IMR-90 (cell line): ENCODE data around the gene LHFPL3. TPM values are rescaled to one million over a fixed set of nuclear protein-coding genes. Genes with fewer than 3 reads are reported as not detected.

ENCODE experiments used
- ATAC-seq: fragments of 200-7000 bp; cut with Tn5 transposase; 2 replicates; pipeline ENCODE4 v1.9.1; 2020; ENCODE audit warnings: low read depth, mild to moderate bottlenecking, moderate library complexity
- BruUV-seq: library from RNA; stranded (reverse); fragments of 400-500 nt; replicated peaks from 2 replicates; lab custom pipeline; 2021; lab: Mats Ljungman, UMichigan
- CTCF ChIA-PET: fragments of 300-600 bp; formaldehyde crosslinking; extraction: SDS; loops from one replicate; lab custom pipeline; 2021; ENCODE audit warnings: antibody characterized with exemption; lab: Yijun Ruan, JAX
- POLR2A ChIA-PET: fragments of 300-600 bp; sonication (Branson Sonifier 250); formaldehyde crosslinking; loops from one replicate; lab custom pipeline; 2022; ENCODE audit warnings: antibody characterized with exemption; ENCODE audit not compliant: unreplicated experiment; lab: Charles Lee
- DNase-seq: peaks from one replicate; pipeline ENCODE4 v3.0.0; 2013
- H2AFZ ChIP-seq: replicated peaks from 2 replicates; pipeline ENCODE3; 2013; ENCODE audit warnings: low read length, mild to moderate bottlenecking; ENCODE audit not compliant: poor library complexity
- H2AK5ac ChIP-seq: 2 replicates; pipeline ENCODE4 v1.6.1; 2013; ENCODE audit warnings: low read depth, low read length, inconsistent platforms
- H2AK9ac ChIP-seq: replicated peaks from 2 replicates; pipeline ENCODE3; 2013; ENCODE audit warnings: mild to moderate bottlenecking, low read depth, low read length, moderate library complexity; ENCODE audit not compliant: poor library complexity
- H2BK120ac ChIP-seq: 2 replicates; pipeline ENCODE4 v1.6.1; 2013; ENCODE audit warnings: low read depth, low read length, inconsistent platforms
- H2BK15ac ChIP-seq: 3 replicates; pipeline ENCODE4 v1.6.1; 2013; ENCODE audit warnings: low read depth, low read length, inconsistent platforms
- H2BK20ac ChIP-seq: 2 replicates; pipeline ENCODE4 v1.6.1; 2013; ENCODE audit warnings: low read depth, mild to moderate bottlenecking, inconsistent platforms, low read length, moderate library complexity
- H2BK5ac ChIP-seq: 2 replicates; pipeline ENCODE4 v1.6.1; 2013; ENCODE audit warnings: mild to moderate bottlenecking, low read depth, low read length, inconsistent platforms; ENCODE audit not compliant: poor library complexity, severe bottlenecking
- H3K14ac ChIP-seq: replicated peaks from 2 replicates; pipeline ENCODE4 v1.6.1; 2013; ENCODE audit warnings: low read depth, low read length, inconsistent platforms
- H3K18ac ChIP-seq: 2 replicates; pipeline ENCODE4 v1.6.1; 2013; ENCODE audit warnings: low read depth, low read length, control low read depth
- H3K23ac ChIP-seq: 2 replicates; pipeline ENCODE4 v1.6.1; 2013; ENCODE audit warnings: low read depth, low read length, inconsistent platforms
- H3K27ac ChIP-seq: 2 replicates; pipeline ENCODE4 v1.5.1; 2013; ENCODE audit warnings: mild to moderate bottlenecking, control low read depth, low read length; ENCODE audit not compliant: insufficient read depth
- H3K27me3 ChIP-seq: 2 replicates; pipeline ENCODE4 v1.6.1; 2013; ENCODE audit warnings: low read length; ENCODE audit not compliant: control insufficient read depth, insufficient read depth
- H3K36me3 ChIP-seq: 2 replicates; pipeline ENCODE4 v1.6.1; 2013; ENCODE audit warnings: low read length, mixed read lengths; ENCODE audit not compliant: control insufficient read depth, insufficient read depth
- H3K4ac ChIP-seq: 2 replicates; pipeline ENCODE4 v1.6.1; 2013; ENCODE audit warnings: low read depth, low read length, inconsistent platforms
- H3K4me1 ChIP-seq: 2 replicates; pipeline ENCODE4 v1.6.1; 2013; ENCODE audit warnings: low read length, mixed read lengths; ENCODE audit not compliant: control insufficient read depth, insufficient read depth
- H3K4me2 ChIP-seq: 2 replicates; pipeline ENCODE4 v1.6.1; 2013; ENCODE audit warnings: low read depth, mild to moderate bottlenecking, control low read depth, low read length, moderate library complexity
- H3K4me3 ChIP-seq: 2 replicates; pipeline ENCODE4 v1.5.1; 2013; ENCODE audit warnings: low read depth, mild to moderate bottlenecking, control low read depth, low read length, moderate library complexity; ENCODE audit not compliant: insufficient read depth
- H3K56ac ChIP-seq: 2 replicates; pipeline ENCODE4 v1.6.1; 2013; ENCODE audit warnings: low read length, inconsistent platforms; ENCODE audit not compliant: insufficient read depth; ENCODE audit errors: extremely low read depth
- H3K79me1 ChIP-seq, 2 experiments: 2 replicates each; pipeline ENCODE4 v1.6.1; 2013; ENCODE audit warnings: low read length in 2 of 2, inconsistent platforms in 1 of 2, low read depth in 1 of 2
- H3K9ac ChIP-seq: 2 replicates; pipeline ENCODE4 v1.6.1; 2013; ENCODE audit warnings: low read depth, low read length, control low read depth
- H3K9me1 ChIP-seq: 2 replicates; pipeline ENCODE4 v1.6.1; 2013; ENCODE audit warnings: low read length, inconsistent platforms; ENCODE audit not compliant: insufficient read depth
- H3K9me3 ChIP-seq: 2 replicates; pipeline ENCODE4 v1.6.1; 2013; ENCODE audit warnings: low read length; ENCODE audit not compliant: control insufficient read depth, insufficient read depth
- H4K20me1 ChIP-seq: 2 replicates; pipeline ENCODE4 v1.6.1; 2013; ENCODE audit warnings: low read length, inconsistent platforms; ENCODE audit not compliant: insufficient read depth
- H4K5ac ChIP-seq: 2 replicates; pipeline ENCODE4 v1.6.1; 2013; ENCODE audit warnings: mild to moderate bottlenecking, low read depth, low read length, control low read depth
- H4K8ac ChIP-seq, 2 experiments: 2 replicates each; pipeline ENCODE4 v1.6.1; 2013; ENCODE audit warnings: low read depth in 2 of 2, low read length in 2 of 2, control low read depth in 1 of 2, inconsistent platforms in 1 of 2
- H4K91ac ChIP-seq: 2 replicates; pipeline ENCODE4 v1.6.1; 2013; ENCODE audit warnings: low read depth, low read length, inconsistent platforms; ENCODE audit not compliant: insufficient read depth
- BHLHE40 ChIP-seq: fragments of 150-350 bp; IDR thresholded peaks from 2 replicates; pipeline ENCODE4 v1.6.1; 2016; ENCODE audit warnings: mild to moderate bottlenecking, low read depth, low read length
- CEBPB ChIP-seq: IDR thresholded peaks from 2 replicates; pipeline ENCODE4 v1.6.1; 2012; ENCODE audit warnings: low read depth, low read length, improper control_type of control experiment
- CHD1 ChIP-seq: IDR thresholded peaks from 2 replicates; pipeline ENCODE4 v1.6.1; 2012; ENCODE audit warnings: low read depth, low read length, improper control_type of control experiment
- ELK1 ChIP-seq: fragments of 150-350 bp; IDR thresholded peaks from 2 replicates; pipeline ENCODE4 v1.6.1; 2016; ENCODE audit warnings: low read depth, mild to moderate bottlenecking, low read length, moderate library complexity, borderline replicate concordance
- FOS ChIP-seq: fragments of 150-350 bp; IDR thresholded peaks from 2 replicates; pipeline ENCODE4 v1.6.1; 2016; ENCODE audit warnings: low read depth, low read length
- MAFK ChIP-seq: IDR thresholded peaks from 2 replicates; pipeline ENCODE4 v1.6.1; 2012; ENCODE audit warnings: low read depth, low read length, improper control_type of control experiment
- MAZ ChIP-seq: IDR thresholded peaks from 2 replicates; pipeline ENCODE4 v1.6.1; 2012; ENCODE audit warnings: low read depth, mild to moderate bottlenecking, low read length, improper control_type of control experiment, moderate library complexity, borderline replicate concordance
- MXI1 ChIP-seq: IDR thresholded peaks from 2 replicates; pipeline ENCODE4 v1.6.1; 2012; ENCODE audit warnings: low read depth, mild to moderate bottlenecking, low read length, moderate library complexity, borderline replicate concordance
- NFE2L2 ChIP-seq: fragments of 150-350 bp; IDR thresholded peaks from 2 replicates; pipeline ENCODE4 v1.6.1; 2016; ENCODE audit warnings: low read depth, mild to moderate bottlenecking, low read length
- POLR2A ChIP-seq: IDR thresholded peaks from 2 replicates; pipeline ENCODE4 v1.6.1; 2012; ENCODE audit warnings: mild to moderate bottlenecking, low read depth, low read length
- RAD21 ChIP-seq: IDR thresholded peaks from 2 replicates; pipeline ENCODE4 v1.6.1; 2012; ENCODE audit warnings: low read length, improper control_type of control experiment
- RCOR1 ChIP-seq: IDR thresholded peaks from 2 replicates; pipeline ENCODE4 v1.6.1; 2012; ENCODE audit warnings: mild to moderate bottlenecking, low read length, improper control_type of control experiment; ENCODE audit not compliant: insufficient replicate concordance
- RFX5 ChIP-seq: IDR thresholded peaks from 2 replicates; pipeline ENCODE4 v1.8.0; 2012; ENCODE audit warnings: low read depth, mild to moderate bottlenecking, low read length, moderate library complexity
- SMC3 ChIP-seq: fragments of 150-350 bp; IDR thresholded peaks from 2 replicates; pipeline ENCODE4 v1.6.1; 2016; ENCODE audit warnings: low read depth, mild to moderate bottlenecking, antibody characterized with exemption, low read length, moderate library complexity
- USF2 ChIP-seq: fragments of 150-350 bp; IDR thresholded peaks from 2 replicates; pipeline ENCODE4 v1.6.1; 2017; ENCODE audit warnings: mild to moderate bottlenecking, antibody characterized with exemption, low read length, low read depth
- dilution Hi-C: fragments of 300-500 bp; cut with HindIII; formaldehyde crosslinking; loops from one replicate; pipeline ENCODE4 v1.14.3; 2018; ENCODE audit warnings: low sequenced_read_pairs; ENCODE audit not compliant: unreplicated experiment
- in situ Hi-C: fragments of 300-500 bp; cut with MboI; formaldehyde crosslinking; loops from 3 replicates; pipeline ENCODE4 v1.14.3; 2019; ENCODE audit warnings: low sequenced_read_pairs, inconsistent platforms, mixed read lengths
- intact Hi-C: fragments of 100-400 bp; cut with micrococcal nuclease; formaldehyde crosslinking; loops from 2 replicates; pipeline ENCODE4 v1.10.0; 2022
- polyA plus RNA-seq, 3 experiments: library from polyadenylated mRNA; depleted of rRNA; stranded (reverse); fragments of >200 nt; gene quantifications; 2 replicates each; pipeline ENCODE4 v1.2.3, GENCODE V29; 2012; ENCODE audit warnings: low replicate concordance in 1 of 3
- total RNA-seq: library from RNA; depleted of rRNA; stranded (reverse); fragments of >200 nt; gene quantifications from 2 replicates; pipeline ENCODE4 v1.2.3, GENCODE V29; 2012
- TF ChIP-seq, protein P1 (sequence below): conservative IDR thresholded peaks from 2 replicates; pipeline ENCODE4 v1.5.1; 2012; ENCODE audit warnings: mild to moderate bottlenecking, low read depth, low read length, improper control_type of control experiment

Gene LHFPL3
- total and polyA plus RNA-seq, 2 of the 4 experiments (the other 2 are of a cell fraction) = not detected

- no peak overlapping the region for H3K56ac ChIP-seq
- no peak overlapping the region for H4K91ac ChIP-seq
- TF ChIP-seq CHD1 = no peak
- no peak for TF ChIP-seq MXI1
- no peak for TF ChIP-seq CEBPB
- TF ChIP-seq RAD21 = no peak
- TF ChIP-seq, protein P1, sequence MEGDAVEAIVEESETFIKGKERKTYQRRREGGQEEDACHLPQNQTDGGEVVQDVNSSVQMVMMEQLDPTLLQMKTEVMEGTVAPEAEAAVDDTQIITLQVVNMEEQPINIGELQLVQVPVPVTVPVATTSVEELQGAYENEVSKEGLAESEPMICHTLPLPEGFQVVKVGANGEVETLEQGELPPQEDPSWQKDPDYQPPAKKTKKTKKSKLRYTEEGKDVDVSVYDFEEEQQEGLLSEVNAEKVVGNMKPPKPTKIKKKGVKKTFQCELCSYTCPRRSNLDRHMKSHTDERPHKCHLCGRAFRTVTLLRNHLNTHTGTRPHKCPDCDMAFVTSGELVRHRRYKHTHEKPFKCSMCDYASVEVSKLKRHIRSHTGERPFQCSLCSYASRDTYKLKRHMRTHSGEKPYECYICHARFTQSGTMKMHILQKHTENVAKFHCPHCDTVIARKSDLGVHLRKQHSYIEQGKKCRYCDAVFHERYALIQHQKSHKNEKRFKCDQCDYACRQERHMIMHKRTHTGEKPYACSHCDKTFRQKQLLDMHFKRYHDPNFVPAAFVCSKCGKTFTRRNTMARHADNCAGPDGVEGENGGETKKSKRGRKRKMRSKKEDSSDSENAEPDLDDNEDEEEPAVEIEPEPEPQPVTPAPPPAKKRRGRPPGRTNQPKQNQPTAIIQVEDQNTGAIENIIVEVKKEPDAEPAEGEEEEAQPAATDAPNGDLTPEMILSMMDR = no peak
- no peak for TF ChIP-seq RCOR1
- no peak for TF ChIP-seq ELK1
- TF ChIP-seq FOS = no peak
- no peak for TF ChIP-seq POLR2A
- no peak for TF ChIP-seq RFX5
- no peak for TF ChIP-seq USF2
- no peak for TF ChIP-seq SMC3
- no peak for TF ChIP-seq MAZ
- TF ChIP-seq MAFK = no peak
- TF ChIP-seq BHLHE40 = no peak
- TF ChIP-seq NFE2L2 = no peak
- no peak overlapping the region for H3K18ac ChIP-seq
- H3K14ac ChIP-seq = no peak overlapping the region
- in situ Hi-C loops (no loop called here), intact Hi-C loops (no loop called here), dilution Hi-C loops (no loop called here)
- no peak overlapping the region for H2AFZ ChIP-seq
- CTCF ChIA-PET = no interaction called here
- DNase-seq = no peak
- no peak overlapping the region for H2BK120ac ChIP-seq
- no peak overlapping the region for H3K4me2 ChIP-seq
- no peak overlapping the region for H3K23ac ChIP-seq
- H2BK15ac ChIP-seq = no peak overlapping the region
- no peaks in the 10 kb centered on the region for H3K27me3 ChIP-seq
- H3K36me3 ChIP-seq = no peaks in the 10 kb centered on the region
- POLR2A ChIA-PET = no interaction called here
- no TSS peak for BruUV-seq
- no peak overlapping the region for H3K9ac ChIP-seq
- no peak for ATAC-seq
- H2BK20ac ChIP-seq = no peak overlapping the region
- H3K27ac ChIP-seq = no peak overlapping the region
- no peak overlapping the region for H4K5ac ChIP-seq
- no peaks in the 10 kb centered on the region for H3K4me1 ChIP-seq
- H4K8ac ChIP-seq = no peak overlapping the region
- H3K4ac ChIP-seq = no peak overlapping the region
- no peak overlapping the region for H2AK9ac ChIP-seq
- no peak overlapping the region for H3K4me3 ChIP-seq
- H2AK5ac ChIP-seq = no peak overlapping the region
- no peaks in the 10 kb centered on the region for H3K9me3 ChIP-seq
- H2BK5ac ChIP-seq = no peak overlapping the region
- H3K79me1 ChIP-seq = no peaks in the 10 kb centered on the region
- H3K9me1 ChIP-seq = no peaks in the 10 kb centered on the region
- H4K20me1 ChIP-seq = no peaks in the 10 kb centered on the region
These were observed 496.7 kb downstream of the LHFPL3 start for GRCh38 chr7:104825099-104825498.
